HUES6 (cell line): ENCODE results near the gene FXYD5.
A peak's percentile ranks its signal among the peaks of the same experiment; 100 is the strongest.
"Not testable (repeated sequence)": the region's sequence is repeated elsewhere in the genome, so short reads cannot be mapped to it uniquely, and the experiment has no call there.

Experiments
- H3K27ac ChIP-seq: 2 replicates; pipeline ENCODE4 v1.7.0; 2013; ENCODE audit warnings: low read depth, mild to moderate bottlenecking, low read length, inconsistent platforms
- H3K27me3 ChIP-seq: 2 replicates; pipeline ENCODE4 v1.6.1; 2013; ENCODE audit warnings: low read length; ENCODE audit not compliant: control insufficient read depth, insufficient read depth
- H3K36me3 ChIP-seq: 2 replicates; pipeline ENCODE4 v1.6.1; 2013; ENCODE audit warnings: low read length; ENCODE audit not compliant: control insufficient read depth, insufficient read depth
- H3K4me1 ChIP-seq: 2 replicates; pipeline ENCODE4 v1.6.1; 2013; ENCODE audit warnings: low read length; ENCODE audit not compliant: control insufficient read depth, insufficient read depth
- H3K4me3 ChIP-seq: 2 replicates; pipeline ENCODE4 v1.5.1; 2013; ENCODE audit warnings: low read depth, low read length
- H3K9ac ChIP-seq: one replicate; pipeline ENCODE4 v1.6.1; 2013; ENCODE audit warnings: mild to moderate bottlenecking, low read length
- H3K9me3 ChIP-seq: 2 replicates; pipeline ENCODE4 v1.6.1; 2013; ENCODE audit warnings: low read depth, low read length; ENCODE audit not compliant: control insufficient read depth, insufficient read depth

Gene FXYD5

DNA sequence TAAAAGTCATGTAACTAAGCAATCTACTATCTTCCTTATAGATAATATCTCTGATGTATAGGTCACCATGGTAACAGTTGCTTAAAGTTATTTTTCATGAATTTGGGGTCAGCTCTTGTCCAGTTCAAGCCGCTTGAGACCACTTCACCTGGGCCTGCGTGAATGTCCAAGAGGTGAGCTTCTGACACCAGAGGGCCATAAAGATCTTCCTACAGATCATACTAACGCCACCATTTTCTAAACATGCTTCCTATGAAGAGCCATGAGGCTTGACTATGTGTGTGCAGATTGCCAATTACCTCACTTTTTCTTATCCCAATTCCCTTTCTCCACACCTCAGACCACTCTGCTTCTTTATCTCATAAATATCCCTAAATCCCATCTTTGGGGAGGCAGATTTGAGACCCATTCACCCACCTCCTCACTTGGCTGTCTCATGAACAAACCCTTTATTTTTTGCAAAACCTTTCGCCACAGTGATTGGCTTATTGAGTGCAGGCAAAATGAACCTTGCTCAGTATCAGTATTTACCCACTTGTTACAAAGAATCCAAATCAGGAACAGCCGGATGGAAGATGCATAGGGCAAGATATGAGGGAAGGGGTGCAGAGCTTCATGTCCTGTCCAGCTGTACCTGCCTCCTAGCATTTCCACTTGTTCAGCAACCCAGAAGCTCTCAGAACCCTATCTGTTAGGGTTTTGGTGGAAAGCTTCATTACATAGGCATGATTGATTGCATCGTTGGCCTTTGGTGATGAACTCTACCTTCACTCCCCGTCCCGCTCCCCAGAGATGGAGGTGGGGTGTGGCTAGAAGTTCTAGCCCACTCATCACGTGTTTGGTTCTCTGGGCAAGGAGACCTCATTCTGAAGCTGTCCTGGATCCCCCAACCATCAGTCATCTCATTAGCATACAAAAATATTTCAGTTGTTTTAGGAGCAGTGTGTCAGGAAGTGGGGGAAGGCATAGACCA, 39.8 kb downstream of the FXYD5 start:
- Histone ChIP-seq H3K36me3 (no peaks in the 10 kb centered on the region), H3K9me3 (peaks cover 3% of the 10 kb centered on the region; the same call in 1 of the 2 replicates), H3K27me3 (no peaks in the 10 kb centered on the region), H3K4me1 (0 out of 2 replicates have a peak, but pooled peaks cover 3% of the 10 kb centered on the region), H3K9ac (no peak overlapping the region), H3K4me3 (no peak overlapping the region), H3K27ac (no peak overlapping the region)

DNA sequence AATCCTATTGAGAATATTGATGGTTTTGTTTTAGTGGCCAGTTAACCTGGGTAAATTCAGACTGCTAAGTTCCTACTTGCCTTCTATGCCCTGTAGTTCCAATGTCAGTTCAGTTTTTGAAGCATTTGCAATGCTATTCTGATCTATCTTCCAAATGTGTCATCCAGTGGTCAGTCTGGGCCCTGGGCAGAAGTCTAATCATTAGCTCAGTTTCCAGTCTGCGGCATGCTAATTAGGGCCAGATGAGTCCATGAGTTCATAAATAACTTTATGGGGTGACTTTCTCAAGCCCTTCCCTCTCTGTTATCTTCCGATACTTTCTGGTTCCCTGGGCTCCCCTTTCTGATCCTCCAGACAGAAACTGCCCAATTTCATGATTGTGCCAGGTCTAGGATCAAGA, 41.3 kb downstream of the FXYD5 start:
- Histone ChIP-seq H3K4me3 (no peak overlapping the region), H3K36me3 (no peaks in the 10 kb centered on the region), H3K27ac (no peak overlapping the region), H3K9ac (no peak overlapping the region), H3K4me1 (0 out of 2 replicates have a peak, but pooled peaks cover 5% of the 10 kb centered on the region), H3K27me3 (no peaks in the 10 kb centered on the region), H3K9me3 (peaks cover 3% of the 10 kb centered on the region; the same call in 1 of the 2 replicates)

DNA sequence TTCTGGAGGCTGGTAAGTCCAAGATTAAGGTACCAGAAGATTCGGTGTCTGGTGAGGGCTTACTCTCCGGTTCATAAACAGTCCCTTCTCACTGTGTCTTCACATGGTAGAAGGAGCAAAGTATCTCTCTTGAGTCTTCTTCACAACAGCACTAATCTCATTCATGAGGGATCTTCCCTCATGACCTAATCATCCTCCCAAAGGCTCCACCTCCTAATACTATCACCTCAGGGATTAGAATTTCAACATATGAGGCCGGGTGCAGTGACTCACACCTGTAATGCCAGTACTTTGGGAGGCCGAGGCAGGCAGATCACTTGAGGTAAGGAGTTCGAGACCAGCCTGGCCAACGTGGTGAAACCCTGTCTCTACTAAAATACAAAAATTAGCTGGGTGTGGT, 42.3 kb downstream of the FXYD5 start:
- H3K27me3 ChIP-seq, H3K4me3 ChIP-seq, H3K9me3 ChIP-seq, H3K9ac ChIP-seq, H3K36me3 ChIP-seq, H3K27ac ChIP-seq: not testable (repeated sequence)
- H3K4me1 ChIP-seq = 0 out of 2 replicates have a peak, but pooled peaks cover 15% of the 10 kb centered on the region

DNA sequence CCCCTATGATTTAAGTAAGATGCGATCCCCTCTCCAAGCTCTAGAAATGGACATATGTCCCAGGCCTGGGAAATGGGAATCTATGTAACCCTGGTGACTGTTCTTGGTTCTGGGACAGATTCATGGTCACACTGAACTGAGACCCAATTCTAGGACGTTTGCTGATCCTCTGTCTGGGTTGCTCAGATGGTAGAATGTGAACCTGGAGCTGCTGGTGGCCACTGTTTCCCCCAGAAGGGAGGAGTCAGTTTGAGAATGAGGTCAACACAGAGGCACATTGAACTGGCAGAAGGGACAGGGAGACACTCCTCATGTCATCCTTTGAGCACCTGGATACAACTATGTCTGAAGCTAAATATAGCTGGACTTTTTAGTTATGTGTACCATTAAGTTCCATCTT, 44.9 kb downstream of the FXYD5 start:
- no peak overlapping the region for H3K4me3 ChIP-seq
- H3K4me1 ChIP-seq = peaks cover 37% of the 10 kb centered on the region
- H3K9me3 ChIP-seq = no peaks in the 10 kb centered on the region
- H3K27me3 ChIP-seq = no peaks in the 10 kb centered on the region
- no peak overlapping the region for H3K27ac ChIP-seq
- no peak overlapping the region for H3K9ac ChIP-seq
- no peaks in the 10 kb centered on the region for H3K36me3 ChIP-seq

- Histone ChIP-seq H3K4me3 (peak overlapping the region; percentile 38), H3K9ac (peak overlapping the region; percentile 77), H3K27me3 (no peaks in the 10 kb centered on the region)
Measured at GRCh38 chr19:35202722-35203688, 48.5 kb downstream of the FXYD5 start.

GRCh38 chr19:35204799-35205732, 50.5 kb downstream of the FXYD5 start:
- no peak overlapping the region for H3K4me3 ChIP-seq

More at GRCh38 chr19:35202722-35203688, 48.5 kb downstream of the FXYD5 start:
- Histone ChIP-seq H3K27ac (peak overlapping the region; percentile 91), H3K4me1 (peaks cover 50% of the 10 kb centered on the region), H3K36me3 (no peaks in the 10 kb centered on the region), H3K9me3 (no peaks in the 10 kb centered on the region)

DNA sequence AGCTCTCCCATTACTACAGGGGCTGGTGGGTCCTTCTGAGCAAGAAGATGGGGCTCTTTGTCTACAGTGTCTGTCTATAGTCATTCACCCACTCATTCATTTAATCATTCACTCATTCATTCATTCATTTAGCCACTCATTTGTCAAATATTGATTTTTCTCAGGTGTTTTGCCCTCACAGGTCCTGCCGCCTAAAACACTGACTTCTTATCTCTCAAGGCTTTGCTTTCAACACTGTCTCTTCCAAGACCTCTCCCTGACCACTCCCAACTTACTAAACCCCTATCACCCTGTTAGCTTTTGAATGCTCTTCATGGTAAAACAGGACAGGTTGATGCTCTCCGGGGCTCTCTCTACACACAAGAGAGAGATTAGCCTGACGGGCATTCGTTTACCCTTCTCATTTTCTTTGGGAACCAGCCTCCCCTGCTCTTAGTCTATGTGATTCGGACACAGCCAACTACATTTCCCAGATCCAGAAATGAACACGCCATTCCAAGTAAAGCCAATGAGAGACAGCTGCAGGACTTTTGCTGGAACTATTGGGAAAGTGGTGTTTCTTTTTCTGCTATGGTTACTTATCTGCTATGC, 51.3 kb downstream of the FXYD5 start:
- H3K4me1 ChIP-seq = peaks cover 44% of the 10 kb centered on the region
- no peak overlapping the region for H3K4me3 ChIP-seq
- H3K27me3 ChIP-seq = no peaks in the 10 kb centered on the region
- H3K9ac ChIP-seq = peak overlapping the region; percentile 59
- H3K9me3 ChIP-seq = no peaks in the 10 kb centered on the region
- H3K36me3 ChIP-seq = no peaks in the 10 kb centered on the region
- H3K27ac ChIP-seq = no peak overlapping the region

More at GRCh38 chr19:35204799-35205732, 50.5 kb downstream of the FXYD5 start:
- Histone ChIP-seq H3K27me3 (no peaks in the 10 kb centered on the region), H3K4me1 (peaks cover 47% of the 10 kb centered on the region), H3K9ac (peak overlapping the region; percentile 59), H3K9me3 (no peaks in the 10 kb centered on the region), H3K36me3 (no peaks in the 10 kb centered on the region), H3K27ac (no peak overlapping the region)

DNA sequence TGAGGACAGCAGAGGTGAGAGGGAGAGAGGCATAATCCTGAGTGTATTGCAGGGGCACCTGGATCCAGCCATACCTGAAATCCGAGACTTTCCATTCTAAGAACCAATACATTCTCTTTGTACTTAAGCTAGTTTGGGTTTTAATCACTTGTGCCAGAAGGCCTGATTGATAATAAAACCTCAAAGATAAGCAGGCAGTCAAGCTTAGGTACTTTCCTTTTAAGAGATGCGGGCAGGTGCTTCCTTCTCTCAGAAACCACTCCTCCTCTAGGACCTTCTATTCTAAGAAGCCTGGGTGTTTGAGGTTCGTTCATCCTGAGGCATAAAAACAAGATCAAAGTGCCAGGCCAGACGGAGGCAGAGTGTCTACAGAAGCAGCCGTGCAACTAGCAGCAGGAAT, 51.8 kb downstream of the FXYD5 start:
- Histone ChIP-seq H3K36me3 (no peaks in the 10 kb centered on the region), H3K4me1 (peaks cover 39% of the 10 kb centered on the region), H3K9ac (no peak overlapping the region), H3K4me3 (no peak overlapping the region), H3K9me3 (no peaks in the 10 kb centered on the region), H3K27me3 (no peaks in the 10 kb centered on the region), H3K27ac (no peak overlapping the region)

DNA sequence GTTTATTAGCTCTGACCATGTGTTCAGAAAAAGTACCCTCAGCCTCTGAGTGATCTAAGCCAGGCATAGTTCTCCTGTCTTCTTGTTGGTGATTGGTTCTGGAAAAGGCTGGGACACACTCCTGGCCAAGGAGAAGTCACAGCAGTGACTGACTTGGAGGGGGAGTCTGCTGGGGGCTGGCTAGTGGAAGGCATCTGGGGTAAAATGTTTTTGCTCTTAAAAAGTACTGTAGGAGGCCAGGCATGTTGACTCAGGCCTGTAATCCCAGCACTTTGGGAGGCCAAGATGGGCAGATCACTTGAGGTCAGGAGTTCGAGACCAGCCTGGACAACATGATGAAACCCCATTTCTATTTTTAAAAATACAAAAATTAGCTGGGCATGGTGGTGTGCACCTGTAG, 52.3 kb downstream of the FXYD5 start:
- peaks cover 35% of the 10 kb centered on the region for H3K4me1 ChIP-seq

GRCh38 chr19:35207391-35207871, 52.9 kb downstream of the FXYD5 start:
- H3K4me3 ChIP-seq = no peak overlapping the region
- no peaks in the 10 kb centered on the region for H3K36me3 ChIP-seq
- no peak overlapping the region for H3K9ac ChIP-seq
- H3K4me1 ChIP-seq = peaks cover 37% of the 10 kb centered on the region
- H3K27me3 ChIP-seq = no peaks in the 10 kb centered on the region
- H3K9me3 ChIP-seq = no peaks in the 10 kb centered on the region
- no peak overlapping the region for H3K27ac ChIP-seq

More for the DNA sequence above, 52.3 kb downstream of the FXYD5 start:
- Histone ChIP-seq H3K27me3 (no peaks in the 10 kb centered on the region), H3K4me3 (no peak overlapping the region), H3K9ac (no peak overlapping the region), H3K27ac (no peak overlapping the region), H3K9me3 (no peaks in the 10 kb centered on the region), H3K36me3 (no peaks in the 10 kb centered on the region)
